ENCODE results near the gene PIBF1. TPM values are rescaled to one million over a fixed set of nuclear protein-coding genes. Genes with fewer than 3 reads are reported as not detected.

Gene PIBF1
- total RNA-seq, 4 donors from 2014 or later: 19.4 to 63.8 (median 40.2) TPM

DNA sequence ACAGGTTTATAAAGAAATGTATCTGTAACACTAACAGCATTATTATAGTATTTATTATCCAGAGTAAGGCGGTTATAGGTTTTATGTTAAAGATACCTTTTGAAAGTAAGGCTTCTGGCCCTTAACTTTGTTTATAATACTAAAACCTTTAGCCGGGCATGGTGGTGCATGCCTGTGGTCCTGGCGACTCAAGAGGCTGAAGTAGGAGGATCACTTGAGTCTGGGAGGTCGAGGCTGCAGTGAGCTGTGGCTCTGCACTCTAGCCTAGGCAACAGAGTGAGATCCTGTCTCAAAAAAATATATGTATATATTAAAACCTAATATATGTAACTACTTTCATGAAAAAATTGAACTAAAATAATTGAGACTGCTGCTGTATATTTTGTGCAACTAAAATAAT, 178.2 kb downstream of the PIBF1 start:
- 92 to 97% methylated on average over 4 of the region's 4 CpGs for WGBS, 2 donors
- no peak overlapping the region for H3K4me3 ChIP-seq
- TF ChIP-seq POLR2A (IDR thresholded peaks at IDR 0.05) (no peak), EP300 (IDR thresholded peaks at IDR 0.05) (no peak)
- TF ChIP-seq, protein P1, sequence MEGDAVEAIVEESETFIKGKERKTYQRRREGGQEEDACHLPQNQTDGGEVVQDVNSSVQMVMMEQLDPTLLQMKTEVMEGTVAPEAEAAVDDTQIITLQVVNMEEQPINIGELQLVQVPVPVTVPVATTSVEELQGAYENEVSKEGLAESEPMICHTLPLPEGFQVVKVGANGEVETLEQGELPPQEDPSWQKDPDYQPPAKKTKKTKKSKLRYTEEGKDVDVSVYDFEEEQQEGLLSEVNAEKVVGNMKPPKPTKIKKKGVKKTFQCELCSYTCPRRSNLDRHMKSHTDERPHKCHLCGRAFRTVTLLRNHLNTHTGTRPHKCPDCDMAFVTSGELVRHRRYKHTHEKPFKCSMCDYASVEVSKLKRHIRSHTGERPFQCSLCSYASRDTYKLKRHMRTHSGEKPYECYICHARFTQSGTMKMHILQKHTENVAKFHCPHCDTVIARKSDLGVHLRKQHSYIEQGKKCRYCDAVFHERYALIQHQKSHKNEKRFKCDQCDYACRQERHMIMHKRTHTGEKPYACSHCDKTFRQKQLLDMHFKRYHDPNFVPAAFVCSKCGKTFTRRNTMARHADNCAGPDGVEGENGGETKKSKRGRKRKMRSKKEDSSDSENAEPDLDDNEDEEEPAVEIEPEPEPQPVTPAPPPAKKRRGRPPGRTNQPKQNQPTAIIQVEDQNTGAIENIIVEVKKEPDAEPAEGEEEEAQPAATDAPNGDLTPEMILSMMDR (IDR thresholded peaks at IDR 0.05): no peak
- H3K36me3 ChIP-seq: peaks cover 0 to 38% (median 0%) of the 10 kb centered on the region in 3 donors
- H3K27me3 ChIP-seq: no peaks in the 10 kb centered on the region
- no peak overlapping the region for H3K27ac ChIP-seq
- DNase-seq (ENCODE audit: low spot score in 2 of 2): no peak
- no peaks in the 10 kb centered on the region for H3K4me1 ChIP-seq
- H3K9me3 ChIP-seq: no peaks in the 10 kb centered on the region

DNA sequence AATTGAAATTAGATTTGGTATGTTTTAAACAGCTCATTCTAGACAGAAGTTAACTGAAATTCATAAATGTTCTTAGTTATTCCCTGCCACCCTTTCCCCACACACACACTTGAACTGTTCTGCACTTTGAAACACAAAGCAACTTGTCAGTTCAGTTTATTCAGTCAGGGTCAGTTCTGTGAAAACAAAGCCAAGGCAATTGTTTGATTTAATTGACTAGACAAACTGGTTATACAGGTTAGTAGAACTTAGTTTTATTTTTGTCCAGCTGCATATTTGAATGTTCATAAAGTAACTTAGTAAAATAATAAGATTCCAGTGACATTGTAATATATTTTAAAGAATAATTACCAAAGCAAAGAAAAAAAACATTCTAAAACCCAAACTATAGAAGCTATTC, 178.6 kb downstream of the PIBF1 start:
- H3K4me3 ChIP-seq: no peak overlapping the region
- H3K27ac ChIP-seq: no peak overlapping the region
- no peak for DNase-seq (ENCODE audit: low spot score in 2 of 2)
- no peaks in the 10 kb centered on the region for H3K4me1 ChIP-seq
- peaks cover 0 to 38% (median 0%) of the 10 kb centered on the region in 3 donors for H3K36me3 ChIP-seq
- TF ChIP-seq EP300 (IDR thresholded peaks at IDR 0.05): no peak
- TF ChIP-seq, protein P1 (IDR thresholded peaks at IDR 0.05): no peak
- no peak for TF ChIP-seq POLR2A (IDR thresholded peaks at IDR 0.05)
- H3K9me3 ChIP-seq: no peaks in the 10 kb centered on the region
- H3K27me3 ChIP-seq: no peaks in the 10 kb centered on the region

DNA sequence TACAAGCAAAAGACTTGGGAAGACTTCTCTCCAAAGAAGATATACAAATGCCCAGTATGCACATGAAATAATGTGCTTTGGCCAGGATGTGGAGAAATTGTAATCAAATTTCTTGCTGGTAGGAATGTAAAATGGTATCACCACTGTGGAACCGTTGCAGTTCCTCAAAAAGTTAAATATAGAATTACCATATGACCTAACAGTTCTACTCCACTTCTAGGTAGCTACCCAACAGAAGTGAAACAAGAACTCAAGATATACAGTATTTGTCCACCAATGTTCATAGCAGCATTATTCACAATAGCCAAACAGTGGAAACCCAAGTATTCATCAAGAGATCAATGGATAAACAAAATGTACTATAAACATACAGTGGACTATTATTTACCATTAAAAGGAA, 181.8 kb downstream of the PIBF1 start:
- no peak for TF ChIP-seq EP300 (IDR thresholded peaks at IDR 0.05)
- TF ChIP-seq, protein P1 (IDR thresholded peaks at IDR 0.05): no peak
- no peak for TF ChIP-seq POLR2A (IDR thresholded peaks at IDR 0.05)
- DNase-seq (ENCODE audit: low spot score in 2 of 2): no peak
- Histone ChIP-seq H3K4me3 (no peak overlapping the region), H3K27me3 (no peaks in the 10 kb centered on the region), H3K4me1 (no peaks in the 10 kb centered on the region), H3K9me3 (no peaks in the 10 kb centered on the region), H3K36me3 (peaks cover 0 to 31% (median 0%) of the 10 kb centered on the region in 3 donors), H3K27ac (no peak overlapping the region)
- 72 to 75% methylated on average over 1 of the region's 1 CpG for WGBS, 2 donors

DNA sequence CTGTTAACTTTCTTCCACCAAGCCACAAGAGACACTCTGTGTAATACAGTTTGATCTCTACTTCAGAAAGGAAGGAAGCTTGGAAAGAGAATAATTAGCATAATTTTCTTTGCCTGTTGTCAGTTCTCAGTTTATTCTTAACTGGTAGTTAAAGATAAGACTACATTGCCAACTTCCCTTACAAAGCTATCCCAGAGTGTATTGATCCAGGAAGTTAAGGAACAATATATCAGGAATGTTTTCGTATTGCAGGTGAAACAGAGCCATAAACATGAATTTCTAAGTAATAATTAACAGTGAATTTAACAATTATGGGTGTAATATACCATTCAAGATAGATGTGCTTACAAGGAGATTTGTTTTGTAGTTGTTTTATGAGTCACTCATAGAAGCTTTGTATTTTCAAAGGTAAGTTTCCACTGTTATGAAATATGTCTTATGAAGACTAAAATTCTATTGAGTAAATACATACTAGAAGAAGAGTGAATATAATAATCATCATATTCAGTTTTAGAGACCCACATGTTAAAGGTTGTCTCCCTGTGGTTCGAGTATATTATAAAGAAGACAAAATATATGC, 188.5 kb downstream of the PIBF1 start:
- DNase-seq (ENCODE audit: low spot score in 2 of 2): no peak
- Histone ChIP-seq H3K4me3 (no peak overlapping the region), H3K4me1 (no peaks in the 10 kb centered on the region), H3K36me3 (peaks cover 0 to 26% (median 0%) of the 10 kb centered on the region in 3 donors), H3K27me3 (no peaks in the 10 kb centered on the region), H3K9me3 (no peaks in the 10 kb centered on the region), H3K27ac (no peak overlapping the region)
- 91 to 94% methylated on average over 2 of the region's 2 CpGs for WGBS, 2 donors
- TF ChIP-seq POLR2A (IDR thresholded peaks at IDR 0.05) (no peak), EP300 (IDR thresholded peaks at IDR 0.05) (no peak)
- TF ChIP-seq, protein P1 (IDR thresholded peaks at IDR 0.05): no peak

DNA sequence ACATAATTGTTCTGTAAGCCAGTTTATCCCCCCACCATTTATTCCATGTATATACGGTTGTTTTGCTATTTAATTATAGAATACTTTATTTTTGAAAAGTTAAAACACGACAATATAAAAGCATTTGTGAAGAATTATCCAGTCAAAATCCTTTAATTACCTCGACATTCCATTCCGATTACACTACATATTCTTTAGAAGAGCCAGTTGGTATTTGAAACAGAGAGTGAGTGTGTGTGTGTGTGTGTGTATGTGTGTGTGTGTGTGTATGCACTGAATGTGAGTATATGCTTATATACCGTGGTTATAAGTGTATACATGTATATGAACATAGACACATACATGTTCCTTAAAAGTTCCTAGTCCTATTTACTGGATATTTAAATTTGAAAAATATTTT, 189.0 kb downstream of the PIBF1 start:
- no peak overlapping the region for H3K4me3 ChIP-seq
- TF ChIP-seq, protein P1 (IDR thresholded peaks at IDR 0.05): no peak
- TF ChIP-seq POLR2A (IDR thresholded peaks at IDR 0.05): no peak
- TF ChIP-seq EP300 (IDR thresholded peaks at IDR 0.05): no peak
- H3K27ac ChIP-seq: no peak overlapping the region
- H3K4me1 ChIP-seq: no peaks in the 10 kb centered on the region
- no peaks in the 10 kb centered on the region for H3K9me3 ChIP-seq
- no peaks in the 10 kb centered on the region for H3K27me3 ChIP-seq
- 88 to 91% methylated on average over 5 of the region's 5 CpGs for WGBS, 2 donors
- H3K36me3 ChIP-seq: peaks cover 0 to 32% (median 0%) of the 10 kb centered on the region in 3 donors
- DNase-seq (ENCODE audit: low spot score in 2 of 2): no peak

Measured in tibial nerve (tissue), 4 donors.